ENCODE data around the gene GSDME.
A peak's percentile ranks its signal among the peaks of the same experiment; 100 is the strongest.

The GSDME gene

GRCh38 chr7:24763303-24763901 is 6.1 kb upstream of the GSDME start:
- no peak for FAIRE-seq
- TF ChIP-seq CTCF (IDR thresholded peaks at IDR 0.05; ENCODE audit: insufficient read depth, missing control alignments) = no peak
- no peak for DNase-seq (ENCODE audit: insufficient read length, low spot score)

GRCh38 chr7:24762771-24763170 is 5.5 kb upstream of the GSDME start:
- FAIRE-seq (no peak), DNase-seq (ENCODE audit: insufficient read length, low spot score) (no peak)
- TF ChIP-seq CTCF (IDR thresholded peaks at IDR 0.05; ENCODE audit: insufficient read depth, missing control alignments) = no peak

GRCh38 chr7:24760968-24761367 is 3.7 kb upstream of the GSDME start:
- FAIRE-seq = no peak
- TF ChIP-seq CTCF (IDR thresholded peaks at IDR 0.05; ENCODE audit: insufficient read depth, missing control alignments) = no peak

GRCh38 chr7:24756545-24757352 is 515 bp downstream of the GSDME start:
- DNase-seq (ENCODE audit: insufficient read length, low spot score) (peak; percentile 35), FAIRE-seq (no peak)
- TF ChIP-seq CTCF (IDR thresholded peaks at IDR 0.05; ENCODE audit: insufficient read depth, missing control alignments) = no peak

More at GRCh38 chr7:24760968-24761367, 3.7 kb upstream of the GSDME start:
- DNase-seq (ENCODE audit: insufficient read length, low spot score) = no peak

- TF ChIP-seq CTCF (IDR thresholded peaks at IDR 0.05; ENCODE audit: insufficient read depth, missing control alignments) = no peak
- no peak for FAIRE-seq
- DNase-seq (ENCODE audit: insufficient read length, low spot score) = no peak
Observed at GRCh38 chr7:24755541-24756407, 1.5 kb downstream of the GSDME start.

- FAIRE-seq = no peak
- TF ChIP-seq CTCF (IDR thresholded peaks at IDR 0.05; ENCODE audit: insufficient read depth, missing control alignments) = no peak
- DNase-seq (ENCODE audit: insufficient read length, low spot score) = no peak
Observed at GRCh38 chr7:24754906-24755506, 2.3 kb downstream of the GSDME start.

Measured in D721Med (cell line).